ENCODE results near the gene EXOC4. TPM values are rescaled to one million over a fixed set of nuclear protein-coding genes. Genes with fewer than 3 reads are reported as not detected.

The EXOC4 gene
- total and polyA plus RNA-seq, 7 donors, result 7.6 to 63.0 (median 29.1) TPM

DNA sequence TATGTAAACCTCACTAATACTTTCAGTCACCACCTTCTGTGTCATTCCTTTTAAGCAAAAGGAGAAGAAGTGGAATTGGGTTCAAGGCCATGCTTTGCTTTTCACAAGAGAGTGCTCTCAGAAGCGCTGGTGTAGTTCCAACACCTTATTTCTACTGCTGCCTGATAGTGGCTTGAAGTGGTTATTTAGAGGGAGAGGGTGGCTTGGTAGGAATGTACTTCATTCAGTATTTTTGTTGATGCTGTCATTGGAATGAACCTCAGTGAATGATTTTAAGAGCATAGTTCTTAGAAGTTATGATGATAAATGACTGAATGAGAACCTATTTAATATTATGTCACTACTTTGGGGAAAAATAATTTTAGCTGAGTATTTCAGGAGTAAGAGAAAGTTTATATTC, 396.7 kb downstream of the EXOC4 start:
- 83 to 92% (median 91%) methylated on average over 1 of the region's 1 CpG for WGBS, 3 donors
- intact Hi-C loops (cut with DNase I), result no loop called here
- Histone ChIP-seq H3K36me3 (ENCODE audit: insufficient read depth in 1 of 2, low read depth in 1 of 2) (no peaks in the 10 kb centered on the region), H3K27ac (no peak overlapping the region), H3K9me3 (no peaks in the 10 kb centered on the region), H3K27me3 (ENCODE audit: insufficient read depth in 3 of 3, low read length in 2 of 3) (no peaks in the 10 kb centered on the region), H3K4me3 (no peak overlapping the region), H3K4me1 (no peaks in the 10 kb centered on the region)
- DNase-seq (no peak), ATAC-seq (no peak)
- TF ChIP-seq, protein P1, sequence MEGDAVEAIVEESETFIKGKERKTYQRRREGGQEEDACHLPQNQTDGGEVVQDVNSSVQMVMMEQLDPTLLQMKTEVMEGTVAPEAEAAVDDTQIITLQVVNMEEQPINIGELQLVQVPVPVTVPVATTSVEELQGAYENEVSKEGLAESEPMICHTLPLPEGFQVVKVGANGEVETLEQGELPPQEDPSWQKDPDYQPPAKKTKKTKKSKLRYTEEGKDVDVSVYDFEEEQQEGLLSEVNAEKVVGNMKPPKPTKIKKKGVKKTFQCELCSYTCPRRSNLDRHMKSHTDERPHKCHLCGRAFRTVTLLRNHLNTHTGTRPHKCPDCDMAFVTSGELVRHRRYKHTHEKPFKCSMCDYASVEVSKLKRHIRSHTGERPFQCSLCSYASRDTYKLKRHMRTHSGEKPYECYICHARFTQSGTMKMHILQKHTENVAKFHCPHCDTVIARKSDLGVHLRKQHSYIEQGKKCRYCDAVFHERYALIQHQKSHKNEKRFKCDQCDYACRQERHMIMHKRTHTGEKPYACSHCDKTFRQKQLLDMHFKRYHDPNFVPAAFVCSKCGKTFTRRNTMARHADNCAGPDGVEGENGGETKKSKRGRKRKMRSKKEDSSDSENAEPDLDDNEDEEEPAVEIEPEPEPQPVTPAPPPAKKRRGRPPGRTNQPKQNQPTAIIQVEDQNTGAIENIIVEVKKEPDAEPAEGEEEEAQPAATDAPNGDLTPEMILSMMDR (IDR thresholded peaks at IDR 0.05), result no peak

DNA sequence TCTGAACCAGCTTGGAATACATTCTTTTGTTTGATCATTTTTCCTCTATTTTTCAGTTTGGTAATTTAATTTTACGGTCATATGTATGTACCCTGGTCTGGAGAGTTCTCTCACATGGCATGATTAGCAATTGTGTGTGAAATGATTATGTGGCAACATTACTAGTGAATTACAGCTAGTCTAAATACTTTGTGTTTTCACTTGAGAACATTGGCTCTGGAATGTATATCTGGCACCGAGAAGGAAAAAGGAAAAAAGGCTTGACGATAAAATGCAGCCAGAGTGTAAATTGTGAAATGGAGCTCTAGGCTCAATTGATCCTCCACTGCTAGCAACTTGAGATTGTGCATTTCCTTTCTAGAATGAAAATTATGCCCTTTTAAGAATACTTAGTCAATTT, 397.2 kb downstream of the EXOC4 start:
- no peak overlapping the region for H3K4me3 ChIP-seq
- intact Hi-C loops (cut with DNase I), result no loop called here
- DNase-seq (no peak), ATAC-seq (no peak)
- H3K9me3 ChIP-seq, result no peaks in the 10 kb centered on the region
- H3K27me3 ChIP-seq (ENCODE audit: insufficient read depth in 3 of 3, low read length in 2 of 3), result no peaks in the 10 kb centered on the region
- WGBS, 3 donors, result 45 to 54% (median 47%) methylated on average over 3 of the region's 3 CpGs
- no peaks in the 10 kb centered on the region for H3K36me3 ChIP-seq (ENCODE audit: insufficient read depth in 1 of 2, low read depth in 1 of 2)
- H3K4me1 ChIP-seq, result no peaks in the 10 kb centered on the region
- no peak overlapping the region for H3K27ac ChIP-seq
- TF ChIP-seq, protein P1 (IDR thresholded peaks at IDR 0.05), result no peak

DNA sequence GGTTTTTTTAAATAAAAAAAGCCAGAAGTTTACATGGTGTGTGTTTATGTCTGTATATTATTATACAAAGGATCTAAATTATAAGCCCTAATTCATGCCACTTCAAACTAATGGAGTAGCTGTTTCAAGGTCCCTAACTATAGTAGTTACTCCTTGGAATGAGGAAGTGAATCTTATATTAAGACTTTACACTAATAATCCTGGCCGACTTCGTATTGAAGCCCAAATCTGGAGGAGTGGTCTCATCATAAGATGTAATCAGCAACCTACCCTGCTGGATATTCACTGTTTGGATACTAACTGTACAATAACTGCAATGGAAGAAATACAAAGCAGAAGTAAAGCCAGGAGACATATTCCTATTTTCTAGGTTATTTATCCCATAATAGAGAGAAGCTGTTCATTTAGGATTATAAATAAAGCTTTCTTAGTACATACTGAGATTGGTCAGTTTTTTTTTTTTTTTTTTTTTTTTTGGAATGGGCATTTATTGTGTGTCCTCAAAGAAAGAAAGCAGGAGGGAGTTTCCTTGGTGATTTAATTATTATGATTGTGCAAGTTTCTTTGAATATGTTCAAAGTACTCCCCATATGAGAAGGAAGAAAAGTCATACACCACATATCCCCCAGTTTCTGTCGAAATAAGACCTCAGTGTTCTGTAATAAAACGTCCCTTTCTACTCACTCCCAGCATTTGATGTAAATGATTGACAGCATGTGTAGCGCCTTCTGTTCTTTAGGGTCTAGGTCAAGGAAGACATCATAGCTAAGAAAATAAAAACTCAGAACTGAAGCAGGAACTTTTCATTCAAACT, 397.8 kb downstream of the EXOC4 start:
- H3K4me3 ChIP-seq, result no peak overlapping the region
- intact Hi-C loops (cut with DNase I), result no loop called here
- H3K27ac ChIP-seq, result no peak overlapping the region
- TF ChIP-seq, protein P1 (IDR thresholded peaks at IDR 0.05), result no peak
- DNase-seq (no peak), ATAC-seq (no peak)
- H3K4me1 ChIP-seq, result no peaks in the 10 kb centered on the region
- no peaks in the 10 kb centered on the region for H3K27me3 ChIP-seq (ENCODE audit: insufficient read depth in 3 of 3, low read length in 2 of 3)
- 72 to 87% (median 80%) methylated on average over 5 of the region's 5 CpGs for WGBS, 3 donors
- H3K9me3 ChIP-seq, result no peaks in the 10 kb centered on the region
- H3K36me3 ChIP-seq (ENCODE audit: insufficient read depth in 1 of 2, low read depth in 1 of 2), result no peaks in the 10 kb centered on the region

DNA sequence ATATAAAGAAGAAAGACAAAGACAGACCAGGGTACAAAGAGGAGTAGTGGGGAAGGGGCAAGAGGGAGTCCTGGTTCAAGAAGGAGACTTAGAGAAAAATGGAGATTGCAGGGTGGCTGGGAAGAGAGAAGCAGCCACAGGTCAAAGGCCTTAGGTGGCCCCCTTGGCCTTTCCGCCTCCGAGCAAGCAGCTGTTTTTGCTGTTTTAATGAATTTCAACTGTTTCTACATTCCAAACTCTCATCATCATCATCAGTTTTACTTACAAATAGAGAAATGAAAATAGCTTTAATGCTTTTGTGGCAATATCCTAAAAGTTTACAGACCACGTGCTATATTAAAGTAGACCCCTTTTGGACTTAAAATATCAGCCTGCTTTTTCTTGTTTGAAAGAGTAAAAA, 399.7 kb downstream of the EXOC4 start:
- Histone ChIP-seq H3K27me3 (ENCODE audit: insufficient read depth in 3 of 3, low read length in 2 of 3) (no peaks in the 10 kb centered on the region), H3K4me1 (no peaks in the 10 kb centered on the region), H3K9me3 (no peaks in the 10 kb centered on the region), H3K36me3 (ENCODE audit: insufficient read depth in 1 of 2, low read depth in 1 of 2) (no peaks in the 10 kb centered on the region), H3K4me3 (no peak overlapping the region), H3K27ac (no peak overlapping the region)
- DNase-seq, result no peak
- intact Hi-C loops (cut with DNase I), result no loop called here
- ATAC-seq, result no peak
- TF ChIP-seq, protein P1 (IDR thresholded peaks at IDR 0.05), result no peak
- 73 to 75% (median 74%) methylated on average over 3 of the region's 3 CpGs for WGBS, 3 donors

DNA sequence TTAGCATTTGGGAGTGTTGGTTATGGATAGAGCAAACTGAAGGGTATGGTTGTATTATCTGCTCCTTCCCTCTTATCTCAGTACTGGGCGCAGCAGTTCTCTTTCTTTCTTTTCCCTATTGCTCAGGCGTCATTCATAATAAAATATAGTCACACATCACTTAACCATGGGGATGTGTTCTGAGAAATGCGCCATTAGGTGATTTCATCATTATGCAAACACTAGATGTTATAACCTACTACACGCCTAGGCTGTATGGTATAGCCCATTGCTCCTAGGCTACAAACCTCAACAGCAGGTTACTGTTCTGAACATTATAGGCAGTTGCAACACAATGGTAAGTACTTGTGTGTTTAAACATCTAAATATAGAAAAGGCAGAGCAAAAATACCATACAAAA, 401.7 kb downstream of the EXOC4 start:
- Histone ChIP-seq H3K9me3 (no peaks in the 10 kb centered on the region), H3K27me3 (ENCODE audit: insufficient read depth in 3 of 3, low read length in 2 of 3) (no peaks in the 10 kb centered on the region), H3K36me3 (ENCODE audit: insufficient read depth in 1 of 2, low read depth in 1 of 2) (no peaks in the 10 kb centered on the region), H3K27ac (no peak overlapping the region), H3K4me1 (no peaks in the 10 kb centered on the region), H3K4me3 (no peak overlapping the region)
- ATAC-seq (no peak), DNase-seq (no peak)
- 98 to 99% (median 98%) methylated on average over 4 of the region's 4 CpGs for WGBS, 3 donors
- intact Hi-C loops (cut with DNase I), result no loop called here
- TF ChIP-seq, protein P1 (IDR thresholded peaks at IDR 0.05), result no peak
